Tibial nerve (tissue), 4 donors: ENCODE data around the gene ALPK3.

Source experiments
- CTCF ChIP-seq, 5 experiments: fragments of 200-600 bp in 3 of 5; fragments of 450-650 bp in 2 of 5; sonication (generic) in 3 of 5; IDR thresholded peaks; one replicate each; pipeline ENCODE4 v1.5.1; 2016 to 2019; ENCODE audit warnings: antibody characterized with exemption in 5 of 5, mild to moderate bottlenecking in 3 of 5, moderate library complexity in 2 of 5
- EP300 ChIP-seq, 2 donors: sonication (generic); formaldehyde crosslinking; IDR thresholded peaks; one replicate each; pipeline ENCODE4 v1.6.1; 2017; ENCODE audit warnings: antibody characterized with exemption in 2 of 2, mild to moderate bottlenecking in 1 of 2
- POLR2A ChIP-seq, 2 donors: fragments of 450-650 bp; IDR thresholded peaks; one replicate each; pipeline ENCODE4 v1.6.1; 2017; ENCODE audit warnings: antibody characterized with exemption in 2 of 2, mild to moderate bottlenecking in 2 of 2, moderate library complexity in 2 of 2

- no peak for TF ChIP-seq POLR2A (IDR thresholded peaks at IDR 0.05)
- TF ChIP-seq CTCF (IDR thresholded peaks at IDR 0.05) = no peak
- no peak for TF ChIP-seq EP300 (IDR thresholded peaks at IDR 0.05)
Measured at GRCh38 chr15:84819291-84819768, 2.2 kb downstream of the ALPK3 start.
